Measurements from ENCODE around the gene RABGAP1.

DNA sequence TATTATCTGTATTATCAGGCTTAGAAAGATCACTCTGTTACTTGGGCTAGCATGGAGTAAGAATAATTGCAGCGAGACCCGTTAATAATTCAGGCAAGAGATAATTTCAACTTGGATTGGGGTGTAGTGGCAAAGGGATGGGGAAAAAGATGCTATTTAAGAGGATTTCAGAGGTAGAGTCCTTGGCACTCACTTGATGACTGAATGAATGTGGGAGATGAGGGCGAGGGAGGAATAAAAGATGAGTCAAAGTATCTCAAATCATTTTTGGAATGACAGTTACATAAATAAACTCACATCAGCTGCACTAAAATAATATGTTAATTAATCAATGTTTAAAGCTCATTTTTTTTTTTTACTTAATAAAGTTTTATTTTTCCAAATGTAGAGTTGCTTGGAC is 88.2 kb downstream of the RABGAP1 start:
- TF ChIP-seq, protein P1, sequence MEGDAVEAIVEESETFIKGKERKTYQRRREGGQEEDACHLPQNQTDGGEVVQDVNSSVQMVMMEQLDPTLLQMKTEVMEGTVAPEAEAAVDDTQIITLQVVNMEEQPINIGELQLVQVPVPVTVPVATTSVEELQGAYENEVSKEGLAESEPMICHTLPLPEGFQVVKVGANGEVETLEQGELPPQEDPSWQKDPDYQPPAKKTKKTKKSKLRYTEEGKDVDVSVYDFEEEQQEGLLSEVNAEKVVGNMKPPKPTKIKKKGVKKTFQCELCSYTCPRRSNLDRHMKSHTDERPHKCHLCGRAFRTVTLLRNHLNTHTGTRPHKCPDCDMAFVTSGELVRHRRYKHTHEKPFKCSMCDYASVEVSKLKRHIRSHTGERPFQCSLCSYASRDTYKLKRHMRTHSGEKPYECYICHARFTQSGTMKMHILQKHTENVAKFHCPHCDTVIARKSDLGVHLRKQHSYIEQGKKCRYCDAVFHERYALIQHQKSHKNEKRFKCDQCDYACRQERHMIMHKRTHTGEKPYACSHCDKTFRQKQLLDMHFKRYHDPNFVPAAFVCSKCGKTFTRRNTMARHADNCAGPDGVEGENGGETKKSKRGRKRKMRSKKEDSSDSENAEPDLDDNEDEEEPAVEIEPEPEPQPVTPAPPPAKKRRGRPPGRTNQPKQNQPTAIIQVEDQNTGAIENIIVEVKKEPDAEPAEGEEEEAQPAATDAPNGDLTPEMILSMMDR (conservative IDR thresholded peaks at IDR 0.05 in 1 of 2, IDR thresholded peaks at IDR 0.05 in 1 of 2; ENCODE audit: extremely low read depth in 1 of 2, insufficient read depth in 1 of 2, low read depth in 1 of 2, low read length in 2 of 2): no peak
- no peak for TF ChIP-seq EZH2 (IDR thresholded peaks at IDR 0.05; ENCODE audit: borderline replicate concordance, low read length)
